Neural progenitor cell (in vitro differentiated cells): ENCODE data around the gene LRP2BP. TPM values are rescaled to one million over a fixed set of nuclear protein-coding genes. Genes with fewer than 3 reads are reported as not detected.

Source experiments
- DNase-seq: peaks from one replicate; pipeline ENCODE4 v3.0.0-alpha.2; 2016; ENCODE audit warnings: low spot score
- H2AFZ ChIP-seq: fragments of 200-600 bp; sonication (generic); replicated peaks from 2 replicates; pipeline ENCODE4 v1.6.1; 2016; ENCODE audit warnings: antibody characterized with exemption
- H3F3A ChIP-seq: fragments of 200-600 bp; sonication (generic); 2 replicates; pipeline ENCODE4 v1.6.1; 2016; ENCODE audit warnings: antibody characterized with exemption, low read depth
- H3K27ac ChIP-seq: fragments of 200-600 bp; sonication (generic); 2 replicates; pipeline ENCODE4 v1.5.1; 2016; ENCODE audit warnings: mild to moderate bottlenecking
- H3K27me3 ChIP-seq: fragments of 200-600 bp; sonication (generic); 2 replicates; pipeline ENCODE4 v1.6.1; 2016; ENCODE audit warnings: mild to moderate bottlenecking, moderate library complexity
- H3K36me3 ChIP-seq: fragments of 200-600 bp; sonication (generic); 2 replicates; pipeline ENCODE4 v1.5.1; 2016
- H3K4me1 ChIP-seq: fragments of 200-600 bp; sonication (generic); 2 replicates; pipeline ENCODE4 v1.6.1; 2016; ENCODE audit warnings: mixed run types
- H3K4me2 ChIP-seq: fragments of 200-600 bp; sonication (generic); 2 replicates; pipeline ENCODE4 v1.6.1; 2016
- H3K4me3 ChIP-seq: fragments of 200-600 bp; sonication (generic); 2 replicates; pipeline ENCODE4 v1.5.1; 2016
- H3K79me2 ChIP-seq: fragments of 200-600 bp; sonication (generic); 2 replicates; pipeline ENCODE4 v1.6.1; 2016; ENCODE audit warnings: low read depth
- H3K9ac ChIP-seq: fragments of 200-600 bp; sonication (generic); 2 replicates; pipeline ENCODE4 v1.6.1; 2016
- H3K9me3 ChIP-seq: fragments of 200-600 bp; sonication (generic); 2 replicates; pipeline ENCODE4 v1.5.1; 2016; ENCODE audit warnings: low read depth
- H4K20me1 ChIP-seq: fragments of 200-600 bp; sonication (generic); 2 replicates; pipeline ENCODE4 v1.6.1; 2016; ENCODE audit warnings: low read depth
- H3K27ac Mint-ChIP-seq: 3 replicates; pipeline ENCODE4 v1.8.0; 2021; ENCODE audit warnings: mixed read lengths
- H3K27me3 Mint-ChIP-seq: 2 replicates; pipeline ENCODE4 v1.8.0; 2022; ENCODE audit warnings: low read depth, mild to moderate bottlenecking, inconsistent platforms, moderate library complexity, mixed read lengths; ENCODE audit not compliant: insufficient read depth
- H3K36me3 Mint-ChIP-seq: 3 replicates; pipeline ENCODE4 v1.8.0; 2021; ENCODE audit warnings: mixed read lengths
- H3K4me1 Mint-ChIP-seq: 3 replicates; pipeline ENCODE4 v1.8.0; 2021; ENCODE audit warnings: mixed read lengths
- H3K4me3 Mint-ChIP-seq: 3 replicates; pipeline ENCODE4 v1.8.0; 2021; ENCODE audit warnings: mild to moderate bottlenecking, moderate library complexity, mixed read lengths
- H3K9me3 Mint-ChIP-seq: 3 replicates; pipeline ENCODE4 v1.8.0; 2020; ENCODE audit warnings: mixed read lengths
- EZH2 ChIP-seq: fragments of 200-600 bp; sonication (generic); IDR thresholded peaks from 2 replicates; pipeline ENCODE4 v1.6.1; 2017; ENCODE audit warnings: antibody characterized with exemption, mild to moderate bottlenecking, moderate library complexity
- EZH2phosphoT487 ChIP-seq: fragments of 200-600 bp; sonication (generic); IDR thresholded peaks from 2 replicates; pipeline ENCODE4 v1.6.1; 2017; ENCODE audit warnings: antibody characterized with exemption
- total RNA-seq: library from RNA; depleted of rRNA; stranded (reverse); fragments of >200 nt; gene quantifications from 2 replicates; pipeline ENCODE4 v1.2.3, GENCODE V29; 2015; ENCODE audit warnings: low replicate concordance
- TF ChIP-seq, protein P1 (sequence below): fragments of 200-600 bp; sonication (generic); IDR thresholded peaks from 2 replicates; pipeline ENCODE4 v1.5.1; 2017; ENCODE audit warnings: antibody characterized with exemption, mild to moderate bottlenecking

Gene LRP2BP
- total RNA-seq, 1 donor from 2014 or later = 0.69 TPM

DNA sequence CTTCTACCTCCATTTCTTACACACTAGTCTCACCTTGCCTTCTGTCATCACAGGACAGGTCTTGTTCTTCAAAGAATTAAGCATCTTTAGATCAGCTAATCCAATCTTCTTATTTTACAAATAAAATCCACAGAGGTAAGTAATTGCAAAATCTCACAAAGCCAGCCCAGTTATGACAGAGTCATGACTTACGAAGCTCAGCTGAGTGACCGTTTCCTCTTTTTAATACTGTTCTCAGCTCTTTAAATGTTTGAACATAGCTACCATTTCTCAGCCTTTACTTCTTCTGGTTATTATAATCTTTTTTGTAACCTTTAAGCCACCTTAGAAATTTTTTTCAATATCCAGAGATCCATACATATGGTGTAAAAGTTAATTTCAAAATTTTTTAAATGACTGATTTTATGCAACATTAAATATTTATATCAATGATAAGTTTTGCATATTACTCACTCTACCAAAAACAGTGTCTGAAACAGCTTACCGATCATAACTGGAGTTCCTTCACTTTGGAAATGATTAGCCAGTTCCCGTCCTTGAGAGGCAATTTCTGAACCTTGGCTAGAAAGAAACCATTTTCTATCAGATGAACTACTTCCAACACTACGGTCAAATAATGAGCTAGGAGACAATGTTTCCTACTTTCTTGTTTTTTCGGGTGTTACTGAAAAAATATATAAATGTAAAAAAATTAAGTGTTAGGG is 9.7 kb upstream of the LRP2BP start:
- TF ChIP-seq, protein P1, sequence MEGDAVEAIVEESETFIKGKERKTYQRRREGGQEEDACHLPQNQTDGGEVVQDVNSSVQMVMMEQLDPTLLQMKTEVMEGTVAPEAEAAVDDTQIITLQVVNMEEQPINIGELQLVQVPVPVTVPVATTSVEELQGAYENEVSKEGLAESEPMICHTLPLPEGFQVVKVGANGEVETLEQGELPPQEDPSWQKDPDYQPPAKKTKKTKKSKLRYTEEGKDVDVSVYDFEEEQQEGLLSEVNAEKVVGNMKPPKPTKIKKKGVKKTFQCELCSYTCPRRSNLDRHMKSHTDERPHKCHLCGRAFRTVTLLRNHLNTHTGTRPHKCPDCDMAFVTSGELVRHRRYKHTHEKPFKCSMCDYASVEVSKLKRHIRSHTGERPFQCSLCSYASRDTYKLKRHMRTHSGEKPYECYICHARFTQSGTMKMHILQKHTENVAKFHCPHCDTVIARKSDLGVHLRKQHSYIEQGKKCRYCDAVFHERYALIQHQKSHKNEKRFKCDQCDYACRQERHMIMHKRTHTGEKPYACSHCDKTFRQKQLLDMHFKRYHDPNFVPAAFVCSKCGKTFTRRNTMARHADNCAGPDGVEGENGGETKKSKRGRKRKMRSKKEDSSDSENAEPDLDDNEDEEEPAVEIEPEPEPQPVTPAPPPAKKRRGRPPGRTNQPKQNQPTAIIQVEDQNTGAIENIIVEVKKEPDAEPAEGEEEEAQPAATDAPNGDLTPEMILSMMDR = no peak
- TF ChIP-seq EZH2 (no peak), EZH2phosphoT487 (no peak)
- Histone ChIP-seq H3K27ac (no peak overlapping the region), H3K36me3 (peaks cover 6% of the 10 kb centered on the region), H3K9ac (no peak overlapping the region), H3K79me2 (no peaks in the 10 kb centered on the region), H4K20me1 (no peaks in the 10 kb centered on the region), H3K9me3 (no peaks in the 10 kb centered on the region), H3K4me2 (no peak overlapping the region), H2AFZ (no peak overlapping the region), H3F3A (no peaks in the 10 kb centered on the region), H3K4me1 (no peaks in the 10 kb centered on the region), H3K27me3 (no peaks in the 10 kb centered on the region), H3K4me3 (no peak overlapping the region)
- H3K4me3 Mint-ChIP-seq = no peak overlapping the region
- H3K36me3 Mint-ChIP-seq = peaks cover 22% of the 10 kb centered on the region
- H3K9me3 Mint-ChIP-seq = no peaks in the 10 kb centered on the region
- no peaks in the 10 kb centered on the region for H3K27me3 Mint-ChIP-seq
- no peak overlapping the region for H3K27ac Mint-ChIP-seq
- DNase-seq = no peak
- peaks cover 3% of the 10 kb centered on the region for H3K4me1 Mint-ChIP-seq

DNA sequence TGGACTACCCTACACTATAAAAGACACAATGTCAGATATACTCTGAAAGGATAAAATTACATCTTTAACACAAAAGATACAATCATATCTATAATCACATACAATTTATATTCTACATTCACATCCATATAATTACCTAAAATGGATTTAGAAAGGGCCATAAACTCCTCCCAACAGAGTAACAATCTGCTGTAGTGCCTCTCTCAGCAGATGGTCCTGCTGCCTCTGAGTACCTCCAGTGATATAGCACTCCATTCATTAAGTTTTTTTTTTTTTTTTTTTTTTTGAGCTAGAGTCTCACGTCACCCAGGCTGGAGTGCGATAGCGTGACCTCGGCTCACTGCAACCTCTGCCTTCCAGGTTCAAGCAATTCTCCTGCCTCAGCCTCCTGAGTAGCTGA is 8.3 kb upstream of the LRP2BP start:
- Histone ChIP-seq H3K36me3 (peaks cover 9% of the 10 kb centered on the region), H3K9ac (no peak overlapping the region), H2AFZ (no peak overlapping the region), H3K4me2 (no peak overlapping the region), H3K27ac (no peak overlapping the region), H3K4me1 (no peaks in the 10 kb centered on the region), H3K9me3 (no peaks in the 10 kb centered on the region), H3K27me3 (no peaks in the 10 kb centered on the region), H3K79me2 (no peaks in the 10 kb centered on the region), H3K4me3 (no peak overlapping the region), H4K20me1 (no peaks in the 10 kb centered on the region), H3F3A (no peaks in the 10 kb centered on the region)
- peaks cover 3% of the 10 kb centered on the region for H3K4me1 Mint-ChIP-seq
- no peaks in the 10 kb centered on the region for H3K27me3 Mint-ChIP-seq
- peaks cover 19% of the 10 kb centered on the region for H3K36me3 Mint-ChIP-seq
- H3K27ac Mint-ChIP-seq = no peak overlapping the region
- DNase-seq = no peak
- no peak overlapping the region for H3K4me3 Mint-ChIP-seq
- TF ChIP-seq EZH2phosphoT487 (no peak), EZH2 (no peak)
- TF ChIP-seq, protein P1 = no peak
- H3K9me3 Mint-ChIP-seq = no peaks in the 10 kb centered on the region

DNA sequence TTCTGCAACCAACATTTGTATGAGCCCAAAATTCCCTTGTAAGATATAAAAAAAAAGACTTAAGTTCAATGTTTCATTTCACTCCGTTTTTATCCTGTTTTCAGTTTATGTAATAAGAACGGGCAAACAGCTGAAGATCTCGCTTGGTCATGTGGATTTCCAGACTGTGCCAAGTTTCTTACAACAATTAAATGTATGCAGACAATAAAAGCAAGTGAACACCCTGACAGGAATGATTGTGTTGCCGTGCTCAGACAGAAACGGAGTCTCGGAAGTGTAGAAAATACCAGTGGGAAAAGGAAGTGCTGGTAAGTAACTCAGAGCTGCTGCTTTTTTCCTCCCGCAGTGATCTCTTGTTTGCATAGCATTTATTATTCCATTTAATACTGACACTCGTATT is 3.7 kb upstream of the LRP2BP start:
- Mint-ChIP-seq H3K4me3 (no peak overlapping the region), H3K27ac (no peak overlapping the region), H3K27me3 (peaks cover 5% of the 10 kb centered on the region), H3K36me3 (peaks cover 12% of the 10 kb centered on the region), H3K9me3 (no peaks in the 10 kb centered on the region), H3K4me1 (peaks cover 20% of the 10 kb centered on the region)
- TF ChIP-seq, protein P1 = no peak
- no peak for TF ChIP-seq EZH2
- no peak for TF ChIP-seq EZH2phosphoT487
- no peak for DNase-seq
- Histone ChIP-seq H3K4me2 (no peak overlapping the region), H4K20me1 (no peaks in the 10 kb centered on the region), H3K27ac (no peak overlapping the region), H3K4me3 (no peak overlapping the region), H3F3A (peaks cover 37% of the 10 kb centered on the region), H3K9ac (no peak overlapping the region), H3K36me3 (peaks cover 9% of the 10 kb centered on the region), H3K79me2 (no peaks in the 10 kb centered on the region), H3K27me3 (peaks cover 12% of the 10 kb centered on the region), H3K4me1 (peaks cover 12% of the 10 kb centered on the region), H2AFZ (no peak overlapping the region), H3K9me3 (no peaks in the 10 kb centered on the region)
